DOHH2 (cell line): Measurements from ENCODE around the gene FCN2.

ENCODE experiments used
- EZH2phosphoT487 ChIP-seq: fragments of 200-600 bp; sonication (generic); IDR thresholded peaks from 2 replicates; pipeline ENCODE4 v1.6.1; 2017; ENCODE audit warnings: borderline replicate concordance, mild to moderate bottlenecking, antibody characterized with exemption, low read length, moderate library complexity, mixed read lengths
- TF ChIP-seq, protein P1 (sequence below): fragments of 200-600 bp; sonication (generic); IDR thresholded peaks from one replicate; pipeline ENCODE4 v1.5.1; 2014; ENCODE audit warnings: antibody characterized with exemption, mild to moderate bottlenecking, low read depth, low read length; ENCODE audit not compliant: poor library complexity, severe bottlenecking

DNA sequence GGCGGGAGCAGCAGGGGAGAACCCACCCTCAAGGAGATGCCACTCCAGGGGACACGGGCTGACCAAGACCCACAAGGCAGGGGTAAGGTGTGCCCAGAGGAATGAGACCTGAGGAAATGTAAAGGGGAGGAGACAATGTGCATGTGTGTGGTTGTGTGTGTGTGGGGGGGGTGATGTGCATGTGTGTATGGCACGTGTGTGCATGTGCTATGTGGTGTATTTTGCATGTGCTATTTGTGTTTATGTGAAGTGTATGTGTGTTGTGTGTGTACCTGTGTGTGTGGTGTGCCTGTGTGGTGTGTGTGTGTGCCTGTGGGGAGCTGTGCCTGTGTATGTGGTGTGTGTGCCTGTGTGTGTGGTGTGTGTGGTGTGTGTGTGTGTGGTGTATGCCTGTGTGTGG, 33.5 kb upstream of the FCN2 start:
- TF ChIP-seq, protein P1, sequence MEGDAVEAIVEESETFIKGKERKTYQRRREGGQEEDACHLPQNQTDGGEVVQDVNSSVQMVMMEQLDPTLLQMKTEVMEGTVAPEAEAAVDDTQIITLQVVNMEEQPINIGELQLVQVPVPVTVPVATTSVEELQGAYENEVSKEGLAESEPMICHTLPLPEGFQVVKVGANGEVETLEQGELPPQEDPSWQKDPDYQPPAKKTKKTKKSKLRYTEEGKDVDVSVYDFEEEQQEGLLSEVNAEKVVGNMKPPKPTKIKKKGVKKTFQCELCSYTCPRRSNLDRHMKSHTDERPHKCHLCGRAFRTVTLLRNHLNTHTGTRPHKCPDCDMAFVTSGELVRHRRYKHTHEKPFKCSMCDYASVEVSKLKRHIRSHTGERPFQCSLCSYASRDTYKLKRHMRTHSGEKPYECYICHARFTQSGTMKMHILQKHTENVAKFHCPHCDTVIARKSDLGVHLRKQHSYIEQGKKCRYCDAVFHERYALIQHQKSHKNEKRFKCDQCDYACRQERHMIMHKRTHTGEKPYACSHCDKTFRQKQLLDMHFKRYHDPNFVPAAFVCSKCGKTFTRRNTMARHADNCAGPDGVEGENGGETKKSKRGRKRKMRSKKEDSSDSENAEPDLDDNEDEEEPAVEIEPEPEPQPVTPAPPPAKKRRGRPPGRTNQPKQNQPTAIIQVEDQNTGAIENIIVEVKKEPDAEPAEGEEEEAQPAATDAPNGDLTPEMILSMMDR = no peak
- no peak for TF ChIP-seq EZH2phosphoT487
